Hematopoietic multipotent progenitor cell treated with erythropoietin and hydrocortisone succinate and interleukin-3 and kit ligand, for 17 days (in vitro differentiated cells): Measurements from ENCODE around the gene TESMIN.

Experiments
- DNase-seq: peaks from one replicate; pipeline ENCODE4 v3.0.0-alpha.2; 2015; ENCODE audit warnings: low spot score

TESMIN gene

GRCh38 chr11:68683121-68683520, 68.2 kb downstream of the TESMIN start:
- DNase-seq: no peak

GRCh38 chr11:68682531-68682961, 68.8 kb downstream of the TESMIN start:
- DNase-seq: no peak

DNA sequence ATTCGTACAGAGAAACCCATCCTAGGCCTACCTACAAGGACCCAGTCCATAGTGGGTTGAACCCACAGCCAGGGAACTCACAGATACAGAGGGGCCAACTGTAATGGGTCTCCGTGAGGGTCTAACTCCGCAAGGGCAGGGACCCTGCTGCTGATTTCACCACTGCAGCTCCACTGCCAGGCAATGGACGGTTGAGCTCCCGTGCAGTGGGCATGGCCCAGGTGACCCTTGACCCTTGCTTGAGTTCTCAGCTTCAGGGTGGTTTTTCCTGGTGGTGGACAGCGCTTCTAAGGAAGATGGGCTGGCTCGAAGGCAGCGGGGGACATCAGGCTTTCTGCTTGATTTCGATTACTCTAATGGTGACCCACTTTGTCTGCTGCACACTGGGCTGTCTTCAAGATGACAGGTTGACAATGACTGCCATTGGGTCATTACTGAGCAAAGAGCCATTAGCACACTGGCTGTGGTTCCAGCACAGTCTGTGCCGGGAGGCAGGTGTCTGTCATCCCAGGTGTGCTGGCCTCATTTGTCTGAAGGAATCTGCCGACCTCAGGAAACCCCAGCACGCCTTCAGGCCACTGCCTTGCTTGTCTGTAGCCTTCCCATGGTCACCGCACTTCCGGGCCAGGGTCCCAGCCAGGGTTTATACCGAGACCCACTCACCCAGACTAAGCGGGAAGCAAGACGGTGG, 70.6 kb downstream of the TESMIN start:
- DNase-seq: no peak

GRCh38 chr11:68678031-68678441, 73.3 kb downstream of the TESMIN start:
- DNase-seq: no peak

DNA sequence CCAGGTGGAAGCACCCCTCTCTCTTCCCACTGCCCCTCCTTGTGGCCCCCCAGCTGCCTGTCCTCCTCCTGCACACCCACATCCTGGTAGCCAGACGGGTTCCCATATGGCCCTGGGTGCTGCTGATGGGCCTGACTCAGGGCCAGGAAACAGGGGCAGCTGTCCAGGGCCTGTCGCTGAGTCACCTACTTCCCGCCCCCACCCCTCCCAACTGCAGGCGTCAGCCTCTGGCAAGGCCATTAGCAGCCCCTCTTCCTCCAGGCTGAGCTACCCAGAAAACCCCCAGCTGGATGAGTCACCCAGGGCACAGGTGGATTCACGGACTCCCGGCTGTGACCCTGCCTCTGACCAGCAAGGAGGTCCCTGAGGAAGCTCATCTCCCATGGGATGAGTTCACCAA, 73.9 kb downstream of the TESMIN start:
- no peak for DNase-seq

DNA sequence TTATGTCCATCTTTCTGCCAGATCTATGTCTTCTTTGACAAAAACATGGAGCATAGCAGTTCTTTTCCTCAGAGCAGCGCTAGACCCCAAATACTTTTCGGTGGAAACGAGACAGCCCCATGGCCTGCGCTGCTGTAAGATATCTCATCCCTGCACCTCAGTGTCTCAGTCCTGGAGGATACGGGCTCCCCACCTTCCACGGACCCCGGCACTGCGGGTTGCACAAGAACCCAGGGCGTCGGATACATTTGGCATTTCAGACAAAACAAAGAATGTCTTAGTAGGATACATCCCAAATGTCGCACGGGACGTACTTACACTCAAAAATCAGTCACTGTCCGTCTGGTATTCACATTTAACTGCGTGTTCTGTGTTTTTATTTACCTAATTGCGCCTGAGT, 76.9 kb downstream of the TESMIN start:
- no peak for DNase-seq

DNA sequence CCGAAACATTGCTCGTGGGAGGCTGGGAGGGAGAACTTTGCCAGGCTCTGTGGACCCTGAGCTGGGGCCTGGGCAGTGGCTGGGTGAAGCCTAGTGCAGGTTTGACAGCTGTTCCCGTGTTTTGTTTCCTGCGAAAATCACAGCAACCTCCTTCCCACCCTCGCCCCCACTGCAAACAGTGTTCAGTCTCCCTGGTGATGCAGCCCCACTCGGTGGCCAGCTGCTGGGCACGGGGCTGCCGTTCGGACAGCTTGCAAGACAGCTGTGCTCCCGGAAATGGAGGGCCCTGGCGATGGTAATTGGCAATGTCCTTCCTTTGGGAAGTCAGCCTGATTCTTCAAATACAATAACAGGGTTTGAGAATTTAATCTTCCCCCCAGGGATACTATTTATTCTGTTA, 77.3 kb downstream of the TESMIN start:
- DNase-seq: no peak

DNA sequence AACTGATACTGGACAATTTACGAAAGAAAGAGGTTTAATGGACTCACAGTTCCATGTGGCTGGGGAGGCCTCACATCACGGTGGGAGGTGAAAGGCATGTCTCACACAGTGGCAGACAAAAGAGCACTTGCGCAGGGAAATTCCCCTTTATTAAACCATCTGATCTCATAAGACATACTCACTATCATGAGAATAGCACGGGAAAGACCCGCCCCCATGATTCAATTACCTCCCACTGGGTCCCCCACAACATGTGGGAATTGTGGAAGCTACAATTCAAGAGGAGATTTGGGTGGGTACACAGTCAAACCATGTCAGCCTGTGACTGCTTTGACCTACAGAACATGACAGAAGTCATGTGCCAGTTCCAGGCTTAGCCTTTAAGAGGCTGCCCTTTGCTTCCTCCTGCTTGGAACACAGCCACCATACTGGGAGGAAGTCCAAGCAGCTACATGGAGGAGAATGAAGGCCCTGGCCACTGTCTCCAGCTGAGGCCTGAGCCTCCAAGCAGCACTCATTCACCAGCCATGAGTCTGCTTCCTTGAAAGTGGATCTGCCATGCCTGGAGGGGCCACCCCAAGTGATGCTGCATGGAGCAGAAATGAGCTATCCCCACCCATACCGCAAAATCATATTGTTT, 77.9 kb downstream of the TESMIN start:
- DNase-seq: no peak

DNA sequence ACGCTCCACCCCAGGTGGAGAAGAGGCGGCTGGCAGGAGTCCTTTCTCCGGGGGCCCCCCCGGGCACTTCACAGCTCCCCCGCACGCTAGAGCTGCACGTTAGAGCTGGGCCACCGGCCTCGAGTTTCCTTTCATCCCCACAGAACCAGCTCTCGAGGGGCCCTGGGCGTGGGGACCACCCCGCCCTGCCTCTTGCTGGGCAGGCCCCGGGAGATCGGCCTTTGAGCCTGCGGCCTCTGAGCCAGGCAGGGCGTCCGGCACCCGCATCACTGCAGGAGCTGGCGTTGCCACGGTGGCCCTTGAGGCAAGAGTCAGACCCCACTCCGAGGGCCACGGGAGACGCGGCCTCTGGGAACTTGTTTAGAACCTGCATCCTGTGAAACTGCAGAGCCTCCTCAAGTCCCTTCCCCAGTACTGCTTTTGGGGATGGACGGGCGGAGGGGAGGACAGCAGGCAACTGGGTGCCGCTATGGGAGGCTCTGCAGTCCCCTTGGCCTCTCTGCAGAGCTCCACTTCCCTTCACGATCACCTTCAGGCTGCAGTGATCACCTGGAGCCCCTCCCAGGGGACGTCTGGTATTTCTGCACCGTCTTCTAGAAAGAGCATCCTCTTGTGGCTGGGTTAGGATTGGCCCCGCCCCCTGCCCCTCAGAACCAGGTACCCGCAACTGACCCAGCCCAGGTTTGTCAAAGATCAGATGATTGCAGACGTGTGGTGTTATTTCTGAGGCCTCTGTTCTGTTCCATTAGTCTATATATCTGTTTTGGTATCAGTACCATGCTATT, 80.9 kb downstream of the TESMIN start:
- DNase-seq: no peak

DNA sequence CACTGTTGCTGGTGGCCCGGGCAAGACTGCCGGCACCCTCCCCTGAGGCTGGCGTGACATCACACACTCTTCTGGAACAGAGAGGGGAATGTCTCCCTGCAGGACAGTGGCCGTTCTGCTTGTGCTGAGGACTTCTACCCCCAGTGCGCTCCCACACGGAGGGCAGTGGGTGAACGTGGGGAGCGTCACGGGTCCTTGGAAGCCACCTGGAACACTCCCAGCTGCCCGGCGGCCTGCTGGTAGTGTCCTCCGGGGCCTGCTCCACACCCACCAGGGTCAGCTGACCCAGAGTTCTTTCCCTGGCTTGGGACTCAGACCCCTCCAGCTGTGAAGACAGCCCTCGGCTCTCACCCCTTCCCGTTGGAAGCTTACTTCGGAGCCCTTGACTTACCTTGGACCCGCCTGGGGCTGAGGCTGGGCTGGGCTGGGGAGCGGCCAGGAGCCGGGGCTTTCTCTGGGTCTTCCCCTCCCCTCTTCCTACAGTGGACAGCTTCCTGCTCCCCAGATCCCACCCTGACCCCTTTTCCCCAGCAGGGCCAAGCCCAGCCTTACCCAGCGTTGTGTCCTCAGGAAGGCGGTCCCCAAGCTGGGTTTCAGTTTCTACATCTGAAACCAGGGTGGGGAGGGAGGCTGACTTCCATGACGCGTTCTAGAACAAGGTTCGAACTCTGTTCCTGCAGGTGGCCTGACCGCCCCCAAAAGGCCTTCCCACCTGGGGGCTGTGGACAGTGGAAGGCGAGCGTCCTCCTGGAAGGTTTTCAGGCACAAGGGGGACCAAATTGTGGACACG, 81.8 kb downstream of the TESMIN start:
- no peak for DNase-seq

DNA sequence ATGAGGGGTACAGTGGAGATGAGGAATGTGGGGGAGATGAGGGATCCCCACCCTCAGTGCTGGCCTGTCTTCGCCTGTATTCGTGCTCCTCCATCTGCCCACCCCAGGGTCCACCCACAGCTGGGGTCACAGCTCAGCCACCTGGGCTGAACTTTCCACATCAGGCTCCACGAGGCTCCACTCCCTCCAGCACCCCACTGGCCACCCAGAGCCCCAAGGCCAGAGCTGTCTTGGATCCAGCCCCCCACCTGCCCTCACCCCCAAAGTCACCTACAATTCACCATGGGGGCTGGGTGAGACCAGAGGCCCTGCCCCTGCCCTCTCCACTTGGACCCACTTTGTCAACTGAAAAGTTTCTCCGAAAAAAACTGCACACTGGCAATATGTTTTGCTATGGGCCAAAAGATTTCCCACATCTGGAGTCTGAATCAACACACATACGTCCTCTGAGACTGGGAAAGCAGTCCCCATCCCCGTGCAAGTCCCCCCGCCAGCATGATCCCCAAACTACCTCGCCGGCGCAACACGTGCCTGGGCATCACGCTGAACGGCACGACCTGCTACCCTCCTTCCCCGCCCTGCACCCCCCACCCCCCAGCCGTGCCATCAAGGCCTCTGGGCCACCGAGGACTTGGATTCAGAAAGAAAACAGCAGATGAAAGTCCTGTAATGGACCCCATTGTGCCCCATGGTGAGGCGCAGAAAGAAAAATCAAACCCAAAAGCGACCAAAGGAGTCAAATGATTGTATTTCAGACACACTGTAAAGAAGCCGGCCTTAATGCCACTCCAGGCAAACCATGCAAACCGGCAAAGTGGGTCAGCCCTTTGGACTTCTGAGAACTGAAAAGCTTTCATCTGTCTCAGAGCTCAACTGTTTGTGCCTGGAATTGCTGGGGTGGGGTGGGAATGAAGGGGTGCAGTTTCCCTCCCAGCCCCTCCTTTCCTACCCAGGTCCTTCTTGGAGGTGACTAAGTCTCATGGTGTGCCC, 83.5 kb downstream of the TESMIN start:
- DNase-seq: no peak

GRCh38 chr11:68666849-68667248, 84.5 kb downstream of the TESMIN start:
- DNase-seq: no peak

GRCh38 chr11:68665436-68665835, 85.9 kb downstream of the TESMIN start:
- DNase-seq: no peak

GRCh38 chr11:68664906-68665305, 86.4 kb downstream of the TESMIN start:
- no peak for DNase-seq

DNA sequence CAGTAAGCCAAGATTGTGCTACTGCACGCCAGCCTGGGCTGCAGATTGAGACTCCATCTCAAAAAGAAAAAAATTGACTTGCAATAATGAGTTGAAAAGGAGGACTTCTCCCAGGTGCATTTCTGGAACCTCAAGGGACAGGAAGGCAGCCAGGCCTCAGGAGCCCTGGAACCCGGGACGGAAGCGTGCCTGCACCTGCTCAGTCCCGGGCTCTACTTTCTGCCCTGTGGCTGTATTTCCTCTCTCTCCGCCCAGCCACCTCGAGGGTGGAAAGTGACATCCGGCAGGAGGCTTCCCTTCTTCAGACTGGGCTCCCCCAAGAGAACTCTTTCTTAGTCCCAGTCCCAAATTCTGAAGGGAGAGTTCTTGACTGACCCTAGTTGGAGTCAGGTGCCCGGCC, 87.2 kb downstream of the TESMIN start:
- DNase-seq: no peak

DNA sequence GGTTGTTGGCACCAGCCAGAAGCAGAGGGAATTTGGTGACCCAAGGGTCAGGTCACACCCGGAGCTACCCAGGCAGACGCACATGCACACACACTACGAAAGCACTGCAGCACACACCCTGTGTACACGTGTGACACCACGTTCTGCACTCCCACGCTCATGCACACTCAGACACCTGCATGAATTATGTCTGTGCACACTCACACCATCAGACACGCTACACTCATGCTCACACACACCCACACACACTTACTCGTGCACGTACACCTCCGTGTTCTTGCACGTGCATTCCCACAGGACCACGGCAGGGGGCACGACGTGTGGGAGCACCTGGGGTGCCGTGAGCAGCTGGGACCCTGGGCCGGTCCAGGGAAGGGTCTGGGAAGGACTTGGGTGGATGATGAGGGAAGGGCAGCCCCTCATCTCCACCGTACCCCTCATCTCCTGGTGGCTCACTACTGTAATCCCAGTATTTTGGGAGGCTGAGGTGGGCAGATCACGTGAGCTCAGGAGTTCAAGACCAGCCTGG, 87.8 kb downstream of the TESMIN start:
- DNase-seq: no peak

DNA sequence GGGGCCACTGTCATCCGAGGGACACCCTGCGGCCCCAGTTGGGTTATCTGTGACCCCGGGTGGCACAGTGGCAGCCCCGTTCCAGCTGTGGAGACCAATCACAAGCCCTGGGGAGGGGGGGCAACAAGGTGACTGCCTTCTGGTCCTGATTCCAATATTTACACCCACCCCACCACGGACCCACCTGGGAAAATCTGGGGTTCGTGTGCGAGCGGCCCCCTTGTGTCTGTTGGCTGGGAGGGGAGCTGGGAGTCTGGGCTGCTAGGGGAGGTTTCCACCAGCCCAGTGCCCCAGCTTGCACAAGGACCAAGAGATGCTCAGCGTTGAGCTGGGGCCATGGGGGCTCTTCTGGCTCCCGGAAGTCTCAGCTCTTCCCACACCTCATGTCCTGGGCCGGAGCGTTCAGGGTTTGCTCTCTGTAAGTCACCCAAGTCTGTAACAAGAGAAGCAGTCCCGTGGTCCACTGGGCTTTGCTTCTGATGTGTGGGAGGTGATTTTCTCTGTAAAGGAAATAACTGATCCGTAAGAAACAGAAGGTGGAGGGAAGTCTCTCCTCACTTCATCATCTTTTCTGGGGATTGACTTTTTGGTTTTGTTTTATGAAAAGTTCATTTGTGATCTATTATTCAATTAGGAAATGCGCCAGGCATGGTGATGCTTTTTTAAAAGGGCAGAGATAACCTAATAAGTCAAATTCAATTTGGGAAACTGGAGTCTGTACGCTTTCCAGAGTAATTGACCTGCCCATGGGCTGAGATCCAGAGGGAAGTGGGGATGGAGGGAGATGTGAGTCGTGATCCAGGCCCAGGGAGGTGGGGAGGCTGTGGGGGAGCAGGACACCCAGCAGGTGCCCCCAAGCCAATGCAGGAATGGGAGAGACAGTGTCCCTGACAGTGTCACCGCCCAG, 89.4 kb downstream of the TESMIN start:
- no peak for DNase-seq

DNA sequence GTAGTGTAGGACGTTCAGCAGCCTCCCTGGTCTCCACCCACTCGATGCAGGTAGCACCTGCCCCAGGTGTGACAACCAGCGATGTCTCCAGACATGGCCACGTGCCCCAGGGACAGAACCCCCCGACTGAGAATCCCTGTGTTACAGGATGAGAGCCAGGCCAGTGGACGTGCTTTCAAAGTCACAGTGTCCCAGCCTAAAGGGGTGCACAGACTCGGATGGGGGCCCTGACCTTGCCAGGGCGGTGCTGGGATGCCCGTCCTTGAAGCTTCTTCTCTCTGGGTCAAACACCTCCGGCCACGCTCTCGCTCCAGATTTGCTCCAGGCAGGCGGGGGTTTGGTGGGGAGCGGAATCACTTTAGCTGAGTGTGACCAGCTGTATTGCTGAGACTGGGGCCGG, 90.3 kb downstream of the TESMIN start:
- no peak for DNase-seq

DNA sequence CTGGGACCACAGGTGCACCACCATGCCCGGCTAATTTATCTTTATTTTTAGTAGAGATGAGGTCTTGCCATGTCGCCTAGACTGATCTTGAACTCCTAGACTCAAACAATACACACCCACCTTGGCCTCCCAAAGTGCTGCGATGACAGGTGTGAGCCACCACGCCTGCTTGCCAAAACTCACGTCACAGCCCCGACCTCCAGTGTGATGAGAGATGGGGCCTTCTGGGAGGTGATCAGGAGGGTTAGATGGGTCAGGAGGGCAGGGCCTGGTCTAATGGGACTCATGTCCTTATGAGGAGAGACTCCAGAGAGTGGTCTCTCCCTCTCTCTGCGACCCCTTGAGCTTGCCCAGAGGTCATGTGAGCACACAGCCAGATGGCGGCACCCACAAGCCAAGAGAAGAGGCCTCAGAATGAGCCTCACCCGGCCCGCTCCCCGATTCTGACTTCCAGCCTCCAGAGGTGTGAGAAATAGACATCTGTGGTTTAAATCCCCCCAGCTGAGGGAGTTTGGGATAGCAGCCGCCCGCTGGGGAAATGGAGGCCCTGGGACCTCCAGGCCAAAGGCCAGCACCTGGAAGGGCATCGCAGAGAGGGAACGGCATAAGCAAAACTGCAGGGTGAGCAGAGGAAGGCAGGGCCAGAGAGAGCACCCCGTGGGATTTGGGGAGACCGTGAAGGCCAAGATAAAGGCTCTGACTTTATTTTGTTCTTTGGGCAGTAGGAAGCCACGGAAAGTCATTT, 91.1 kb downstream of the TESMIN start:
- DNase-seq: no peak
